Activated T-helper 1 cell treated with anti-CD3 and anti-CD28 coated beads, Interleukin-12 subunit alpha, Interleukin-12 subunit beta, Interleukin-2, Interleukin-4 antibody, amounts not matched to agents 30 ng/mL and 10 ng/mL and 1 ng/mL, durations not matched to agents 14 hours and 24 hours and 36 hours (primary cell): ENCODE measurements around the gene MED1. TPM values are rescaled to one million over a fixed set of nuclear protein-coding genes. Genes with fewer than 3 reads are reported as not detected.
A peak's percentile ranks its signal among the peaks of the same experiment; 100 is the strongest.

Source experiments
- DNase-seq: peaks from one replicate; pipeline ENCODE4 v3.0.0; 2021; ENCODE audit warnings: low spot score
- H3K27ac Mint-ChIP-seq: one replicate; pipeline ENCODE4 v1.8.0; 2021; ENCODE audit warnings: mild to moderate bottlenecking, mixed read lengths
- H3K27me3 Mint-ChIP-seq: one replicate; pipeline ENCODE4 v1.8.0; 2022; ENCODE audit warnings: mild to moderate bottlenecking, moderate library complexity, mixed read lengths; ENCODE audit not compliant: insufficient read depth
- H3K36me3 Mint-ChIP-seq: one replicate; pipeline ENCODE4 v1.8.0; 2021; ENCODE audit warnings: low read depth, mixed read lengths
- H3K4me1 Mint-ChIP-seq: one replicate; pipeline ENCODE4 v1.8.0; 2021; ENCODE audit warnings: low read depth, mixed read lengths
- H3K4me3 Mint-ChIP-seq: one replicate; pipeline ENCODE4 v1.8.0; 2021; ENCODE audit warnings: mild to moderate bottlenecking, moderate library complexity, mixed read lengths
- H3K9me3 Mint-ChIP-seq: one replicate; pipeline ENCODE4 v1.8.0; 2021; ENCODE audit warnings: mixed read lengths
- intact Hi-C: fragments of 100-400 bp; cut with micrococcal nuclease; formaldehyde crosslinking; loops from one replicate; pipeline ENCODE4 v1.15.1; 2024
- total RNA-seq: library from RNA; stranded (reverse); gene quantifications from 2 replicates; pipeline ENCODE4 v1.2.3, GENCODE V29; 2022

MED1 gene
- total RNA-seq, 1 donor from 2014 or later = 72.0 TPM

DNA sequence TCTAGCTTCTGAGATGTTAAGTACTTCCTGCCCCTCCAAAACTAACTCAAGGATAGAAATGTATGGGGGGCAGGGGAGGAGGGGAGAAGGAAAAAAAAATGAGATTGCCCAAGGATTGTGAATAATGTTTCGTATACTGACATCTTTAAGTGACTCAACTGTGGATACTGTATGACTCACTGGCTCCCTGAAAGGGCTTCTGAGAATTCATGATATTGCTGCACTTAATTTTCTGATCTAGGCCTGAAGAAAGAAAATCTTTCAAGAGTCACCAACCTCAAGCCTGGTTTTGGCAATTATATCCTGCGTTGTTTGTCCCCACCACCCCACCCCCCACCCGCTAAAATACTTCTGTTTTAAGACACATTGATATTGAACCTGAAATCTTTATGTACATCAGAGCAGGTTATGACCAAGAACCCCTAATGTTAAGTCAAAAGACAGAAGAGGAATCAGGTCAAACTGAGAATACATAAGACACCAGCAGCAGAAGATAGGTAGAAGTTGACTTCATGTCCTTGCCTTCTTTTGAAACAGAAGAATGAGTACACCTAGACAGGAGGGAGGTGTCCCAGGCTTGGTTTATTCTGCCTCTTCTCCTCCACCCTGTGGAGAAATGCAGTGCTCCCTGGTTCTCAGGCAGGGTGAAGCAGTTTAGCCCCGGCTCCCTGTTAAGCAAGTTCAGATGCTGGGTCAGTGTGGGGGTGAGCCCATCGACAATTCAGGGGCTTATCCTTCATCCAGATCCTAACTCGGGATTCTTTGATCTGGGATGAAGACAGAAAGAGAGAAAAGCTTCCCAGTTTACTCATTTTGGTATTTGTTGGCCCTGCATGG lies 46.3 kb downstream of the MED1 start:
- peak overlapping the region; percentile 82 for H3K27ac Mint-ChIP-seq
- H3K36me3 Mint-ChIP-seq = peaks cover 24% of the 10 kb centered on the region
- no peak for DNase-seq
- no peaks in the 10 kb centered on the region for H3K9me3 Mint-ChIP-seq
- H3K4me1 Mint-ChIP-seq = peaks cover 40% of the 10 kb centered on the region
- intact Hi-C loops = loop anchor here (5.0 to 10.0 kb wide), 5 partner anchors 197 to 702 kb away; partner anchors contain the start of genes LASP1 and PSMB3
- H3K4me3 Mint-ChIP-seq = peak overlapping the region; percentile 63
- H3K27me3 Mint-ChIP-seq = no peaks in the 10 kb centered on the region

- DNase-seq = no peak
- peaks cover 9% of the 10 kb centered on the region for H3K36me3 Mint-ChIP-seq
- no peaks in the 10 kb centered on the region for H3K9me3 Mint-ChIP-seq
- intact Hi-C loops = loop anchor here (1.0 to 10.0 kb wide), 6 partner anchors 58 to 701 kb away; partner anchors contain the start of genes CDK12, LASP1 and PSMB3
- H3K27ac Mint-ChIP-seq = peak overlapping the region; percentile 83
- H3K4me1 Mint-ChIP-seq = peaks cover 40% of the 10 kb centered on the region
- no peaks in the 10 kb centered on the region for H3K27me3 Mint-ChIP-seq
- peak overlapping the region; percentile 94 for H3K4me3 Mint-ChIP-seq
Measured at GRCh38 chr17:39402890-39403605, 48.0 kb downstream of the MED1 start.

- peaks cover 4% of the 10 kb centered on the region for H3K36me3 Mint-ChIP-seq
- H3K4me1 Mint-ChIP-seq = peaks cover 40% of the 10 kb centered on the region
Measured at GRCh38 chr17:39402244-39402889, 48.7 kb downstream of the MED1 start.

DNA sequence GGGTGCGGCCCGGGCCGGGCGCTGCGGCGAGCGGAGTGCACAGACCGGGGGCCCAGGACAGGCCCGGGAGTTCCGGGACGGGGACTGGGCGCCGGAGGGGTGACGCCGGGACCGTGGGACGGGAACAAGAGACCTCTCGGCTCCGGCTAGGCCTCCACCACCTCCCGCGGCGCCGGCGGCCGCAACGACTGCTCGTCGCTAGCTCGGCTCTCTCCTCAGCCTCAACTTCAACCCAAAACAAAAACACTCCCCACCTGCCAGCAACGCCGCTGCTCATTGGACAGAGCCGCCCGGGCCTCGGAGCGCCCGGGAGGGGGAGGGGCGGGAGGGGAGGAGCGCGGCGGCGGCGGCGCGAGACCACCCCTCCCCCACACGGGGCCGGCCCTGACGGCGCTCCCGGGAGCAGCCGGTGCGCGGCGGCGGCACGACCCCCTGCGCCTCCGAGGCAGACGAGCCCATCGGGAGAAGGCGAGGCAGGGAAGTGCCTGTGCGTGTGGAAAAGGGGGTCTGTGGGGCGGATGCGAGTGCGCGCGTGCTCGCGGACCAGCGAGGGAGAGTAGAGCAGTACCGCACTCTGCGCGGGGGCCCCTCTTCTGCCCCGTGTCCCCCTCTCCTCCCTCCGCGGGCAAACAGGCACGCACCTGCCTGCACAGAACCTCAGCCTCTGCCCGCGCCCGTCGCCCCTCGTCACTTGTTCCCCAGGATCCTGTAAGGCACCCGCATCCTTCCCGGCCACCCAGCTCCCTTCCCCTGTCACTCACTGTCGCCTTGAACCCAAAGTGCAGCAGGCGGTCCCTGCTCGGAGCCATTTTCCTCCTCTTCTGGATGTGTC lies 49.4 kb downstream of the MED1 start, which contains the start of gene FBXL20:
FBXL20 (minus strand) TSS at position 215 of the 832 bp plus-strand sequence. CDS start 224 bp downstream, outside the sequence.
- H3K27me3 Mint-ChIP-seq = no peaks in the 10 kb centered on the region
- peaks cover 40% of the 10 kb centered on the region for H3K4me1 Mint-ChIP-seq
- H3K4me3 Mint-ChIP-seq = peak within 1 kb of the TSS; percentile 94
- H3K9me3 Mint-ChIP-seq = no peaks in the 10 kb centered on the region
- H3K36me3 Mint-ChIP-seq = peaks cover 2% of the 10 kb centered on the region
- peak; percentile 84 for DNase-seq
- intact Hi-C loops = loop anchor here (1.0 to 10.0 kb wide), 7 partner anchors 50 to 699 kb away; partner anchors contain the start of genes CDK12, LASP1, MED1 and PSMB3
- H3K27ac Mint-ChIP-seq = peak within 1 kb of the TSS; percentile 98

More at GRCh38 chr17:39402244-39402889, 48.7 kb downstream of the MED1 start:
- peak overlapping the region; percentile 94 for H3K4me3 Mint-ChIP-seq
- no peaks in the 10 kb centered on the region for H3K9me3 Mint-ChIP-seq
- H3K27me3 Mint-ChIP-seq = no peaks in the 10 kb centered on the region
- intact Hi-C loops = loop anchor here (1.0 to 10.0 kb wide), 6 partner anchors 59 to 700 kb away; partner anchors contain the start of genes CDK12, LASP1 and PSMB3
- peak; percentile 83 for DNase-seq
- peak overlapping the region; percentile 98 for H3K27ac Mint-ChIP-seq

GRCh38 chr17:39400547-39401411 lies 50.3 kb downstream of the MED1 start:
- no peak for DNase-seq
- Mint-ChIP-seq H3K27ac (peak overlapping the region; percentile 82), H3K4me3 (peak overlapping the region; percentile 94), H3K36me3 (peaks cover 2% of the 10 kb centered on the region), H3K27me3 (no peaks in the 10 kb centered on the region), H3K9me3 (no peaks in the 10 kb centered on the region), H3K4me1 (peaks cover 38% of the 10 kb centered on the region)
- intact Hi-C loops = loop anchor here (1.0 to 10.0 kb wide), 6 partner anchors 51 to 698 kb away; partner anchors contain the start of genes LASP1, MED1 and PSMB3

DNA sequence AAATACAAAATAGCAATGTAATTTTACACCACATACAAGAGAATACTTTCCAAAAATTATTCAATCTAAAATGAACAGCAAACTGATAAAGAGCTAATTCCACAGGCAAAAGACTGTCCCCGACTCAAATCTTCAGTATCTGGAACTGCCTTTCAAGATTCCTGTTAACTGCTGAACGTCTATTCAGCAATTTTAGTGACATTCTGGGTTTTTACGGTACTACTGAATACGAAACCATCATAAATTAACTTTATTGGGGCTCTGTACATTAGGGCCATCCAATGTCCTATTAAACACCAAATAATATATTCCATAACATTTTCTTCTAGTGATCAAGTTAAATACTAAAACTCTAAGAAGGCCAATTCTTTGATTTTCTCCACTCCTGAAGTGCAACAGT lies 51.3 kb downstream of the MED1 start:
- Mint-ChIP-seq H3K9me3 (no peaks in the 10 kb centered on the region), H3K4me3 (peak overlapping the region; percentile 94), H3K4me1 (peaks cover 28% of the 10 kb centered on the region), H3K36me3 (peaks cover 2% of the 10 kb centered on the region), H3K27me3 (no peaks in the 10 kb centered on the region), H3K27ac (no peak overlapping the region)
- DNase-seq = no peak
- intact Hi-C loops = loop anchor here (5.0 to 10.0 kb wide), 5 partner anchors 192 to 698 kb away; partner anchors contain the start of genes LASP1 and PSMB3

DNA sequence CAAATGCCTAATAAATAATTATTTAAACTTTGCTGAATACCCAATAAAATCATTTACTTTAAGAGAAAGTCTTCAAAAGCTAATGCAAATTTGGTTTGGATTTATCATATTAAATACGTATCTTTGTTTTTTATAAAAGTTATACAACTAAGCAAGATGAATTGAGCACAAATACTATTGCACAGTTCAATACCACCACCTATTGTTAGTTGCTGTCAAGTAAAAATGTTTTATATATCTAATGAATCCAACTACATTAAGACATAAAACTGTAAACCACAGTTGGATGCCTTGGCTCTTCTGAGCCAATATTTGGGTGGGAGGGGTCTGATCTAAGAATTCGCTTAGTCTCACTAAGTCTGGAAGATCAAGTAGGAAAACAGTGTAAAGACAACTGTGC lies 57.3 kb downstream of the MED1 start:
- H3K36me3 Mint-ChIP-seq = no peaks in the 10 kb centered on the region
- intact Hi-C loops = no loop called here
- H3K9me3 Mint-ChIP-seq = no peaks in the 10 kb centered on the region
- H3K27me3 Mint-ChIP-seq = no peaks in the 10 kb centered on the region
- no peaks in the 10 kb centered on the region for H3K4me1 Mint-ChIP-seq
- no peak overlapping the region for H3K27ac Mint-ChIP-seq
- H3K4me3 Mint-ChIP-seq = no peak overlapping the region
- DNase-seq = no peak

GRCh38 chr17:39391448-39391847 lies 59.6 kb downstream of the MED1 start:
- Mint-ChIP-seq H3K36me3 (no peaks in the 10 kb centered on the region), H3K4me1 (no peaks in the 10 kb centered on the region), H3K27ac (no peak overlapping the region), H3K9me3 (no peaks in the 10 kb centered on the region), H3K4me3 (no peak overlapping the region), H3K27me3 (no peaks in the 10 kb centered on the region)
- no peak for DNase-seq
- intact Hi-C loops = no loop called here

DNA sequence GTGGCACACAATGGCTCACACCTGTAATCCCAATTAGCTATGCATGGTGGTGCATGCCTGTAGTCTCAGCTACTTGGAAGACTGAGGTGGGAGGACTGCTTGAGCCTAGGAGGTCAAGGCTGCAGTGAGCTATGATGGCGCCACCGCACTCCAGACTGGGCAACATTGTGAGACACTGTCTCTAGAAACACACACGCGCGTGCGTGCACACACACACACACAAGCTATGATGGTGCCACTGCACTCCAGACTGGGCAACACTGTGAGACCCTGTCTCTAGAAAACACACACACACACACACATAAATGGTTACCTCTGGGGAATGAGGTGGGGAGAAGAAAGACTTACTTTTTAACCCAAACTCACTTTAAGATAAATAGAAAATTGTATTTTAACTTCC lies 66.0 kb downstream of the MED1 start:
- Mint-ChIP-seq H3K4me1 (no peaks in the 10 kb centered on the region), H3K27me3 (no peaks in the 10 kb centered on the region), H3K27ac (no peak overlapping the region), H3K36me3 (no peaks in the 10 kb centered on the region), H3K9me3 (no peaks in the 10 kb centered on the region), H3K4me3 (no peak overlapping the region)
- intact Hi-C loops = no loop called here
- no peak for DNase-seq

- intact Hi-C loops = no loop called here
- Mint-ChIP-seq H3K27me3 (no peaks in the 10 kb centered on the region), H3K4me3 (no peak overlapping the region)
Measured at GRCh38 chr17:39380144-39380543, 70.9 kb downstream of the MED1 start.

GRCh38 chr17:39376434-39376833 lies 74.6 kb downstream of the MED1 start:
- Mint-ChIP-seq H3K9me3 (no peaks in the 10 kb centered on the region), H3K4me1 (peaks cover 7% of the 10 kb centered on the region), H3K36me3 (no peaks in the 10 kb centered on the region), H3K27me3 (no peaks in the 10 kb centered on the region), H3K4me3 (no peak overlapping the region), H3K27ac (no peak overlapping the region)
- no peak for DNase-seq
- intact Hi-C loops = no loop called here

More at GRCh38 chr17:39380144-39380543, 70.9 kb downstream of the MED1 start:
- Mint-ChIP-seq H3K4me1 (peaks cover 7% of the 10 kb centered on the region), H3K36me3 (no peaks in the 10 kb centered on the region), H3K9me3 (no peaks in the 10 kb centered on the region), H3K27ac (no peak overlapping the region)
- DNase-seq = no peak
